Testis (tissue), 3 donors: ENCODE results near the gene NKX2-8. TPM values are rescaled to one million over a fixed set of nuclear protein-coding genes. Genes with fewer than 3 reads are reported as not detected.

Experiments used
- DNase-seq: peaks from one replicate; pipeline ENCODE4 v3.0.0-alpha.2; 2019
- H3K27ac ChIP-seq, 2 donors: fragments of 200-600 bp; sonication (generic); one replicate each; pipeline ENCODE4 v1.5.1; 2019
- H3K27me3 ChIP-seq: fragments of 200-600 bp; sonication (generic); one replicate; pipeline ENCODE4 v1.5.1; 2019
- H3K36me3 ChIP-seq: fragments of 200-600 bp; sonication (generic); one replicate; pipeline ENCODE4 v1.5.1; 2017; ENCODE audit warnings: low read depth; ENCODE audit errors: missing control alignments
- H3K4me1 ChIP-seq: fragments of 200-600 bp; sonication (generic); one replicate; pipeline ENCODE4 v1.5.1; 2019
- H3K4me3 ChIP-seq, 2 donors: fragments of 200-600 bp; sonication (generic); one replicate each; pipeline ENCODE4 v1.5.1; 2017 to 2019
- H3K9me3 ChIP-seq: fragments of 200-600 bp; sonication (generic); one replicate; pipeline ENCODE4 v1.5.1; 2017
- POLR2A ChIP-seq: fragments of 450-650 bp; IDR thresholded peaks from one replicate; pipeline ENCODE4 v1.6.1; 2017; ENCODE audit warnings: antibody characterized with exemption, mild to moderate bottlenecking, moderate library complexity
- WGBS, 2 donors: methylation state at CpG; one replicate each; pipeline ENCODE4 v1.1.5; 2018; 5-methylcytosine and 5-hydroxymethylcytosine counted together
- intact Hi-C: fragments of 100-400 bp; cut with DNase I; formaldehyde crosslinking; loops from one replicate; pipeline ENCODE4 v1.15.1; 2023; ENCODE audit warnings: low total_unique reads
- polyA plus RNA-seq: library from polyadenylated mRNA; stranded (reverse); fragments of 350-450 nt; fragmentation: Illumina TruSeq; extraction: RNeasy Lipid Tissue Mini Kit (QIAGEN cat#74804); gene quantifications from one replicate; pipeline ENCODE4 v1.2.3, GENCODE V29; 2014; ENCODE audit warnings: low read depth, low replicate concordance; ENCODE audit not compliant: insufficient read depth
- total RNA-seq, 2 donors: library from RNA; depleted of rRNA; stranded (reverse); fragments of >200 nt; gene quantifications; one replicate each; pipeline ENCODE4 v1.2.3, GENCODE V29; 2016
- TF ChIP-seq, protein P1 (sequence below), 3 experiments: fragments of 450-650 bp in 2 of 3; fragments of 200-600 bp in 1 of 3; sonication (generic) in 1 of 3; IDR thresholded peaks; one replicate each; pipeline ENCODE4 v1.5.1; 2016 to 2019; ENCODE audit warnings: antibody characterized with exemption in 3 of 3, mild to moderate bottlenecking in 2 of 3, moderate library complexity in 1 of 3

Gene NKX2-8
- total and polyA plus RNA-seq, 3 donors from 2014 or later, result 10.4 to 63.3 (median 62.4) TPM

DNA sequence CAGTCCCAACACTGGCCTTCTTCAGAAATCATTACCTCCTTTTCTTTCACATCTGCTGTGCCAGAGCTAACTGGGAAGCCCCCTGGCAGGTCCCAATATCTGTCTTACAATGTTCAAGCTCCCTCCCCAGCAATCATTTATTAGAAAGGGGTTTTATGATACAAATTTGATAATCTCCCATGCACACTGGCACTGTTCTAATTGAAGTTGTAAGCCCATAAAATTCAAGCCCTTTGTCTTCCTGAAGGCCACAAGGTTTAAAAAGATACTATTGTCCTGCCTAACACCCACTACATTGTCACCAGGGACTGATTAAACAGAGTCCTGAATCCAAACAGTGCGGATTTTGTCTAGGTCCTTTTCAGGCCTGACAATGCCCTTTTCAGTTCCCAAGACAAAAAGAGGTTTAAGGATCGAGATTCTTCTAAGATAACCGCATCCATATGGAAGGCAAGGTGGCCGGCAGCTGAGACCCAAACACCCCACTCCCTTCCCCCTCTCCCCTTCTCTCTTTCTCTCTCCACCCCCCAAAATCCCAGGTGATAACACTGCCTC, 3.3 kb downstream of the NKX2-8 start:
- intact Hi-C loops, result no loop called here
- Histone ChIP-seq H3K27me3 (no peaks in the 10 kb centered on the region), H3K9me3 (no peaks in the 10 kb centered on the region), H3K27ac (no peak overlapping the region), H3K4me1 (peaks cover 22% of the 10 kb centered on the region), H3K36me3 (no peaks in the 10 kb centered on the region), H3K4me3 (no peak overlapping the region)
- 11 to 12% methylated on average over 4 of the region's 4 CpGs for WGBS, 2 donors
- DNase-seq, result no peak
- no peak for TF ChIP-seq POLR2A
- TF ChIP-seq, protein P1, sequence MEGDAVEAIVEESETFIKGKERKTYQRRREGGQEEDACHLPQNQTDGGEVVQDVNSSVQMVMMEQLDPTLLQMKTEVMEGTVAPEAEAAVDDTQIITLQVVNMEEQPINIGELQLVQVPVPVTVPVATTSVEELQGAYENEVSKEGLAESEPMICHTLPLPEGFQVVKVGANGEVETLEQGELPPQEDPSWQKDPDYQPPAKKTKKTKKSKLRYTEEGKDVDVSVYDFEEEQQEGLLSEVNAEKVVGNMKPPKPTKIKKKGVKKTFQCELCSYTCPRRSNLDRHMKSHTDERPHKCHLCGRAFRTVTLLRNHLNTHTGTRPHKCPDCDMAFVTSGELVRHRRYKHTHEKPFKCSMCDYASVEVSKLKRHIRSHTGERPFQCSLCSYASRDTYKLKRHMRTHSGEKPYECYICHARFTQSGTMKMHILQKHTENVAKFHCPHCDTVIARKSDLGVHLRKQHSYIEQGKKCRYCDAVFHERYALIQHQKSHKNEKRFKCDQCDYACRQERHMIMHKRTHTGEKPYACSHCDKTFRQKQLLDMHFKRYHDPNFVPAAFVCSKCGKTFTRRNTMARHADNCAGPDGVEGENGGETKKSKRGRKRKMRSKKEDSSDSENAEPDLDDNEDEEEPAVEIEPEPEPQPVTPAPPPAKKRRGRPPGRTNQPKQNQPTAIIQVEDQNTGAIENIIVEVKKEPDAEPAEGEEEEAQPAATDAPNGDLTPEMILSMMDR (IDR thresholded peaks at IDR 0.05), result no peak

DNA sequence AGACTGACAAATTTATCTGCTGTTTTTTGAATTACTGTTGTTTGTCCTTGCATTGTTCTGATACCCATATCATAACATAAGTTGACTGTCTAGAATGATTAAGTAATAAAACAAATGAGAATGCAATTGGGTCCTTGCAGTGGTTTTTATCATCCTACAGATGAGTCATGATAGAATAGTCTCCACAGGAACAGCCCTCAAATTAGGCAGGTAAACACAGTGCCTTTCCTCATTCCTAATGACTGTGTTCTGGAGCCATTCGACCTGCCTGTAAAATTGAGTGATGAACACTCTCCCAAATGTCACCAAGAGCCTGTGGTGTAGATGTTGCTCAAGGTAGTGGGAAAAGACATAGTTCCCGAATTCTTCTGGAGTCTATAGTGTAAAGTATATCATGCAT, 12.3 kb downstream of the NKX2-8 start:
- no peak for DNase-seq
- intact Hi-C loops, result no loop called here
- Histone ChIP-seq H3K4me1 (no peaks in the 10 kb centered on the region), H3K27ac (no peak overlapping the region), H3K27me3 (no peaks in the 10 kb centered on the region), H3K9me3 (no peaks in the 10 kb centered on the region), H3K4me3 (no peak overlapping the region), H3K36me3 (no peaks in the 10 kb centered on the region)
- TF ChIP-seq POLR2A, result no peak
- TF ChIP-seq, protein P1 (IDR thresholded peaks at IDR 0.05), result no peak
- 41 to 73% methylated on average over 2 of the region's 2 CpGs for WGBS, 2 donors

DNA sequence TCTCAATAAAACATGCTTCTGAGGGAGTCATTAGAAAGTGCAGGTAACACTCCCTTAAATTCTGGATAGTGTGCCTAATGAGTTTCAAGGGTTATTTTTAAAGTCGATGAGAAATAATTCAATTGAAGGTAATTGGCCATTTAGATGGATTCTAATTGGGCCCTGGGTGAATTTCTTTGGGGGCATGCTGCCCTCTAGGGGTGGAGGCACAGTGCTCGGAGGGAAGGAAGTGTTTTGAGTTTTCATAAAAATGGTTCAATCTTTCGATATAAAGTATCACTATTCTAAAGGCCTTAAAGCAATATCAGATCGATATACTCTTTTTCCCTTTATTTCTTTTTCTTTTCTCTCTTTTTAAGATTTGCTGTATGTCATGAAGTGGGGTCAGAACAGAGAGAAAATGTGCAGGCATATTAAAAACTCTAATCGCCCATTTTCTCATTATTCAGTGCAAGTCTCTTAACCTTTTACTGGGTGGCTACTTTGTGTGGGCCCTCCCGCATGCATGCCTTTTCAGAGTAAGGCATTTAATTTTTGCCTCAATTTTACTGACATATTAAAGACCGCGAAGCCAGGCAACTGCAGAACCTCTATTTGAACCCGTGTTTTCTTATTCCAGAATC, 25.5 kb downstream of the NKX2-8 start:
- H3K4me1 ChIP-seq, result no peaks in the 10 kb centered on the region
- no peaks in the 10 kb centered on the region for H3K9me3 ChIP-seq
- TF ChIP-seq, protein P1 (IDR thresholded peaks at IDR 0.05), result peak in 2 of 3 experiments; percentile 16 to 62
- no peak for TF ChIP-seq POLR2A
- intact Hi-C loops, result no loop called here
- H3K27ac ChIP-seq, result no peak overlapping the region
- WGBS, 2 donors, result 70 to 72% methylated on average over 9 of the region's 9 CpGs
- H3K27me3 ChIP-seq, result no peaks in the 10 kb centered on the region
- no peaks in the 10 kb centered on the region for H3K36me3 ChIP-seq
- DNase-seq, result peak; percentile 27
- no peak overlapping the region for H3K4me3 ChIP-seq

DNA sequence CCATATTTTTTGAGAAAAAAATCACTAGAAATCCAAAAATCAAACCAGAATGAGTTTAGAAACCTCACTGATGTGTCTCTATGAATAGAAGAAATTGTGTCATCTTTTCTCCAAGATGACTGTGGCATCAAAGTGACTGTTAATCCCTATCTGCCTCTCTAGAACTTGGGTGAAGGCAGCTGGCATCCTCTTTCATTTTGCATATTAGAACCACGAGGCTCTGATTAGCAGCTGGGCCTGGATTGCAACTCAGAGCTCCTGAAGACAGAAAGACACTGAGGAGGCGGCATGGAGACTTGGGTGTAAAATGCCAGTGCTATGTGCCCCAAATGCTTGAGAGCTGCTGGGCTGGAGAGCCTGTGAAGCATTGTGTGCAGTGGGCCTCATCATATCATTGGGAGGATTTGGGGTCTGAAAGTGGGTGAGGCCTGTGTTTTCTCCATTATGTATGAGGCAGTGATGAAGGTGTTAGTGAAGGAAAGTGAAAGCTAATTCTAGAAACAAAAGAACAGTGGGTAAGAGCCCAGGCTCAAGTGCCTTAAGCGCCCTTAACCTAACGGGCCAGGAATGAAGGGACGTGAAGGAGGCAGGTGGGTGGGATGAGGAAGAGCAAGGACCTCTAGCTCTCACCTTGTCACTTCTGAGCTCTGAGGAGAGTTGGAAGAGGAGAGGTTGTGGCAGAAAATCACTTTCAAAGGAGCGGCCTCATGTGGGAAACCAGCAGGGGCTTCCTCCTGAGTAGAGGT, 26.2 kb downstream of the NKX2-8 start:
- no peaks in the 10 kb centered on the region for H3K27me3 ChIP-seq
- H3K36me3 ChIP-seq, result no peaks in the 10 kb centered on the region
- TF ChIP-seq POLR2A, result no peak
- TF ChIP-seq, protein P1 (IDR thresholded peaks at IDR 0.05), result no peak
- H3K27ac ChIP-seq, result no peak overlapping the region
- H3K4me1 ChIP-seq, result no peaks in the 10 kb centered on the region
- WGBS, 2 donors, result 83 to 84% methylated on average over 6 of the region's 6 CpGs
- intact Hi-C loops, result no loop called here
- no peaks in the 10 kb centered on the region for H3K9me3 ChIP-seq
- no peak for DNase-seq
- H3K4me3 ChIP-seq, result no peak overlapping the region
